Activated naive CD8-positive, alpha-beta T cell treated with anti-CD3 and anti-CD28 coated beads, Interleukin-2, amount 50 U/mL, for 16 hours (primary cell): ENCODE data around the gene SUN5.

Experiments
- DNase-seq: peaks from one replicate; pipeline ENCODE4 v3.0.0-alpha.2; 2020; ENCODE audit warnings: low read depth, low spot score

SUN5 gene

DNA sequence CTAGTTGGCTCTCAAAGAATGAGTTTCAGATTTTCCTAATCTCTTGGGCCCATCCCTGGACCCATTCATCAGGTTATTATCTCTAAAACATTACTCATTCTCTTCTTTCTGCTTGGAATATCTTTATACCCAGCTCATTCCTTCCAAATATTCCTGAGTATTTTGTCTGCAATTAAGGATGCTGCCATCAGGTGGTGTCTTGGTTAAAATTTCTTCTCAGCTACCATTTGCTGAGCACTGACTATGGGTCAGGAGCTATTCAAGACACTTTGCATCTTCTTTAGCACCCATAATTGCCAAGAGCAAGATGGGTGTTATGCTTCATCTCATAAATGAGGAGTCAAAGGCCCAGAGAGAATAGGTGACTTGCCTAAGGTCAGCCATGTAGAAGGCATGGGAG, 8.4 kb downstream of the SUN5 start:
- DNase-seq: no peak

DNA sequence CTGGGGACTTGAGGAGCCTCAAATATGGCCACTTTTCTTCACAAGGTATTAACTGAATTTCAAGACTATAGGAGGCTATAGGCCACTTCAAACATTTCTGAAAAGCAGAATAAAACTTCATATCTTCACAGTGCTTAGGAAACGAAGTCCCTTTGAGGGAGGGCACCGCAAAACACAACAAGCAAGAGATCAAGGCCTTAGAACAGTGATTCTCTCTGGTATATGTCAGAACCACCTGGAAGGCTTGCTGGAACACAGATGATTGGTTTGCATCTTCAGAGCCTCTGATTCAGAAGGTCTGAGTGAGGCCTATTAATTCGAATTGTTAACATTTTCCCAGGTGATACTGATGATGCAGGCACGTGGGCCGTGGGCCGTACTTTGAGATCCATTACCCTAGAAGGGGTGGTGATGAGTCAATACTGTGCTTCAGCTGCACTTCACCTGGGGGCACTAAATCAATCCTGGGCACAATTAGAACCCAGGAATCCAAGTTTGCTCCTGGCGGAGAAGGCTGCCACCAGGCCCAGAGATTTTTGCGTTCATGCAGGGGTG, 10.7 kb downstream of the SUN5 start:
- no peak for DNase-seq

DNA sequence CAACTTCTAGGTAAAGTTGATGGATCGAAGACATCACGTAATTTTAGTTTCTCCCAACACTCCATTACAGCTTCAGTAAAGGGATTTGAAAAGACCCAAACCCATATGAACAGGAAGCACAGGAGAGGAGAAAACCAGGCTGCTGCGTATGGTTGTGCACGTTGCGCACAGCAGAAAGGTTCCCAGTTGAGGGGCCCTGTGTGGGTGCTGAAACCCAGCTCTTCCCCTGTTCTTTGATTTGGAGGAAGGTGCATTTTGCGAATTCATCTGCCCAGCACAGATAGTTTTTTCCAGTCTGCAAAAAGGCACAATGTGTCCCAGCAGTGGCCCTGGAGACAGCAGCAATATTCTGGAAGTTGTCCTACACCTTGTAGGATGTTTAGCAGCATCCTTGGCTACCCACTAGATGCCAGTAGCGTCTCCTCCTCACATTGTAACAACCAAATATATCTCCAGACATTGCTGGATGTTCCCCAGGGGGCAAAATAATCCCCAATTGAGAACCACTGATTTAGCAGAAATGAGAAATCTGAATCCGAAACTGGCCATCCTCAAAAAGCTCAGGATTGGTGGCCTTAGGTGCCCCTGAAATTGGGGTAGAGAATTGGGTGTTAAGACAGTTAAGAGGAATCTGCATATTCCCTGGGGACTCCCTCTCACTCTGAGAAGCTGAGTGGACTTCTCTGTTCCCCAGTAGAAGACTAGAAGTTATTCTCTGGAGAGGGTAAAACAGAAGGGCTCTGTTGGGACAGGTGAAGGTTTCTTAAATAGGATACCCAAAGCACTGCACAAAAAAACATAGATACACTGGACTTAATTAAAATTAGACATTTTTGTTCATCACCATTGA, 12.2 kb downstream of the SUN5 start:
- DNase-seq: no peak

DNA sequence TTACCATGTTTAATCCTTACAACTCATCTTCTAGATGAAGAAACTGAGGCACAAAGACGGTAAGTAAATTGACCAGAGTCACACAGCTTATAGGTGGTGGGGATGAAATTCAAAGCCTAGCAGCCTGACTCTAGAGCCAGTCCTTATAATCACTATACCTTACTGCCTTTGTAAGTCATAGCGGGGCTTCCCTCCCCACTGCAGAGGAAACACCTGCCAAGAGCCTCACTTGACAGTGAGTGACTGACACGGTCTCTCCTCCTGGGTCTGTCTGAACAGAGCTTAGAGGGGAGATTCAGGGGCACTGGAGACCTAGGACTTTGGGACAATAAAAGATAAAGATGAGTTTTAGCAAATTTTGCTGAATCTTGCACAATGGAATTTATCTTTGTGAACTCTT, 12.8 kb downstream of the SUN5 start:
- no peak for DNase-seq

DNA sequence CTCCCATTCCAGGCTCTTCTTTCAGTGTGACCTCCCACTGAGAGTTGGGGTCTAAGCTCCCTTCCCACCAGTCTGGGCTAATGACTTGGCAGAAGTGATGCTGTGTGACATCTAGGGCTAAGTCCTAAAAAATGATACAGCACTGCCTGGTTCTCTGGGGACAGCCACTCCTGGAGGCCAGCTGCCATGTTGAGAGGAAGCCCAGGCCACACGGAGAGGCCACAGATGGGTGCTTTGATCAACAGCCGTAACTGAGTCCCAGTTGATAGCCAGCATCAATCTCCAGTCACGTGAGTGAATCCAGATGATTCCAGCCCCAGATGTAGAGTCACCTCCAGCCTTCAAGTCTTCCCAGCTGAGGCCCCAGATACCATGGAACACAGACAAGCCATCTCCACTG, 13.8 kb downstream of the SUN5 start:
- DNase-seq: no peak

DNA sequence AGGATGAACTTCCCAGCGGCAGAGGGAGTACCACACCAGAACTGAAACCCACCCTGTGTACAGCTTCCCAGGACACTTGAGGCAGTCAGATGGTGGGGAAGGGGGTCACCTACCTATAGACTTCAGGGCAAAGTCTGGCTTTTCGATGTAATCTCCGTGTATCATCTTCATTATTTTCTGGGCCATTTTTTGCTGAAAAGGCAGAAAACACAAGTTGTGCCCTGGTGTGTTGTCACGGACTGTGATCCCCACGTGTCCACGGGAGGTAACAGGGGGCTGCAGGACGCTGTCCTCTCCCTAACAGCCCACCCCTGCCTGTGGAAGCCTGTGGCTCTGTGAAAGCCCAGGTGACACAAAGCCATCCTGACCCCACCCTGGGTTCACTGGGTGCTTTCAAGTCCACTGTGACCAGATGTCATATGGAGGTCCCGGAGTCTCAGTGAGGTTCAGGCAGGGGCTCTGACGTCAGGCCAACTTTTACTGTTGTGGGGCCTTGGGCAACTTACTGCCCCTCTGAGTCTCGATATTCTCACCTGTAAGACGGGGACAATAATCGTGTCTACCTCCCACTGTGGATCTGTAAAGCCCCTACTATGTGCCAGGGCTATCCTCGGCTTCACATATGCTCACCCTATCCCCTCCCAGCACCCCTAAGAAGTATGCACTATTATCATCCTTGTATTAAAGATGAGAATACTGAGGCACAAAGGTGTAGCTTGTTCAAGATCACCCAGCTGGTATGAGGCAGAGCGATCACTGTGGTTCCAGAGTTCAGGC, 14.5 kb downstream of the SUN5 start:
- no peak for DNase-seq

DNA sequence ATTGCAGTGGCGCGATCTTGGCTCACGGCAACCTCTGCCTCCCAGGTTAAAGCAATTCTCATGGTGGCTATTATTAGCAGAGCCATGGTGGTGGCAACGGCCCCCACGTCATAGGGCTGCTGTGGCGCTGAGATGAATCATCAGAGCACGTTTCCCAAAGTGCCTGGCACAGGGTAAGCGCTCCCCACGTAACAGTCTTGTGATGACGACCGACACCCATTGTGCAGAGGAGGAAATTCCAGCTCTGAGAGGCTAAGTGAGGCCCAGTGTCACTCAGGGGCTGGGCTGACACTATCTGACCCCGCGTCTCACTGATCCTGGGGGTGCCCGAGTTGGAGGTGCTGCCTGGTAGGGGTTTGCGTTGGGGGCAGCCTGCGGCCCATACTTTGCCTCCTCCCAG, 16.2 kb downstream of the SUN5 start:
- no peak for DNase-seq

DNA sequence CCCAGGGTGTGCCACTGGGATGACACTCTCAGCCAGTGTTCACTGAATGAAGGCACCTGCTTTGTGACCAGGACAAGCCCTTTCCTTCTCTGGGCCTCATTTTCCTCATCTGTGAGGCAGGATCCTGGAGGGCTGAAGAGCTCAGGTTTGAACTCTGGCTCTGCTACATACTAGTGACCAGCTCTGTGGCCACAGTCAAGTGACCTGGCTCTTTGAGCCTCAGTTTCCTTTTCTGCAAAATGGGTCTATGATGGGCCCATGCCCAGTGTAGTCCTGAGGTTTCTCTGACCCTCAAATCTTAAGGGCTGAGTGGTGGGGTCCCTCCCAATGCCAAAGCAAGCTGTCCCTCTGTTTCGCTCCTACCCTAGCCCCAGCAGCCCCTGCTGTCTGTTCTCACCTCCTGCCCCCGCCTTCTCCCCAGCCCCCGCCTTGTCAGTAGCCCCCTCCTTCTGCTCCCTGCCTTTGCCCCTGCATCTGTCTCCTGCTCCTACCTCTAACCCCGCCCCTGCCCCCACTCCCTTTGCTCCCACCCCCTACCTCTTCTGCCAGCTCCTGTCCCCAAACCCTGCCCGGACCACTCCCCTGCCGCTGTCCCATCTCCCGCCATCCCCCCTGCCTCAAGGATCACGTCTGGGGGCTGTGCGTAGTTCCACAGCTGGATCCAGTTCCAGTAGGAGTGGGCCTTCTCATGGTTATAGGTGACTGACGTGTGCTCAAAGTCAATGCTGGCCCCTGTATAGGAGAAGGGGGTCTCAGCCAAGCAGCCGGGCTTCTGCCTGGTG, 17.0 kb downstream of the SUN5 start:
- DNase-seq: no peak

DNA sequence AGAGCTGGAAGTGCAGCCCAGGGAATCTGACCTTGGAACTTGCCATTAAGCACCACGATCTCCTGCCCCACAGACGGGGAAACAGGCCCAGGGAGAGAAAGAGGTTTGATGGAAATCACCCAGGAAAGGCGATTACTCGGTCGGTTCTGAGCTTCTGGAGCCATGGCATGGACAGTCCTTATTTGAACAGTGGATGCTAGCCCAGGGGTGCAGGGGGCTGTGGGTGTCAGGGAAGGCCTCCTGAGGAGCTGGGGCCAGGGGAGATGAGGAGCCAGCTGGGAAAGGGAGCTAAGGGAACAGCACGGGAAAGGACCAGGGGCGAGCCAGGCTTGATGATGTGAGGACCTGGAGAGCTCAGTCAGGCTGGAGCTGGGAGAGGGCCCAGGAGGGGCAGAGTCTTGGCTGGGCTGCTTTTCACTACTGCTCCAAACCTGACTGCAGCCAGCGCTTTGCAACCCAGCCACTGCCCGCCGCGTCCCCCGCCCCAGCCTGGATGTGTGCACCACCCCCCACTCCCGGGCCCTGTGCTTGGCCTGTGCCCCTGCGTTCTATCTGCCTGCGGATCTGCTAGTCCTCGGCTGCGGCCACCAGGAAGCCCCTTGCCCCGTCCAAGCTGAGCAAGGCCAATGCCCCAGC, 17.8 kb downstream of the SUN5 start:
- DNase-seq: no peak

DNA sequence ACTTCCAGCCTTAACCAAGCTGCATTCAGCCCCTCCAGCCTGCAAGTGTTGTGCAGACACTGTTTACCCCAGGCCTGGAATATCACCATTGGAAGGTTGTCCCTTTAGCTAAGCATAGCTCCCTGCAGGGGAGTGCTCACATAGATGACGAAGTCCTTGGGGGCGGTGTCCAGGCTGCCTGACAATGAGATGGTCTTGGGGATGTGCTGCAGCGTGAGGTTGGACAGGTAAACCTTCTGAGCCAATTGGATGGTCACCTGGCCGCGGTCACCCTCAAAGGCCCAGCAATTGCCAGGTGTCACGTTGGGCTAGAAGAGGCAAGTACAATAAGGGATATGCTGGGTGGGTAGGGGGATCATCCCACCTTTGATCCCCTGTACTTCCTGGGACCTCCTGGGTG, 18.6 kb downstream of the SUN5 start:
- no peak for DNase-seq

DNA sequence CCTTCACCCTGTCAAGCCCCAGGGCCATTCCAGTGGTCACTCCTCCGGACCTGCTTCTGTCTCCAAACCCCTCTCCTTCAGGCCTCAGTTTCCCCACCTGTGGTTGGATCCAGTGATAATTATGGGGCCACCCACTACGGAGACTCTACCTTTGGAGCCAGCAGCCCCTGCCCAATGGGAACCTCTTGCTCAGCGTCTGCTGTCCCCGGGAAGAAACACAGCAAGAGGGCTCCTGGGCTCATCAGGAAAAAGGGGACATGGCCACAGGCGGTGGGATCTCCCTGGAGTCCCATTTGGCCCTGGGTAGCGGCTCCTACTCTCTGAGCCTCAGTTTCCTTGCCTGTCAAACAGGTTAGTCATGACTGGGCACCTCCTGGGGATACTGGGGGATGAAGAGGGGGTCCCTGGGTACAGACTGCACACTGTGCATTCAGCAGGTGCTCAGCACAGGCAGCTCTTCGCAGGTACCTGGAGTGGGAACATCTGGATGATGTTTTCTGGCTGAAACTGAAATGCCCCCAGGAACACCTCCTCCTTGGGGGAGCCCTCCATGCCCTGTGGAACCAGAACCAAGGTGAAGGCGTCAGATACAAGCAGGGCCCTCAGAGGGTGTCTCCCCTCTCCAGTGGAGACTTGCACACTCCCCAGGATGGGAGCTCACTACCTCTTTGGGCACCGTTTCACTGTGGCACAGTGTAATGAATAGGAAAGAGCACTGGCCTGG, 19.4 kb downstream of the SUN5 start:
- DNase-seq: no peak

DNA sequence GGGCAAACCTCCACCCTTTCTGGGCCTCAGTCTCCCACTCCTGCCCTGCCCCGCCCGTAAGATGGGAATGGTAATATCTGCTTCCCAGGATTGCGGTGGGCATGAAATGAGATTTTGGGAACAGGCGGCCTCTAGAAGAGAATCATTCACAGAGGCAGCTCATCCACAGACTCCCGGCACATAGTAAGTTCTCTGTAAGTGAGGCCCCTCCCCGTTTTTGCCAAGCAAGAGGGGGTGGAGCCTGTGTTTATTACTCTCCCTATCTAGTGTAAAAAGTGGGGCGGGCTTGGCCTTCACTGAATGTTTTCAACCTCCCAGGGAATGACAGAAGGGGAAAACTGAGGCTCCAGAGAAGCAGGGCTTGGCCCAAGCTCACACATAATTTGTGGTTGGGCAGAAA, 20.0 kb downstream of the SUN5 start:
- DNase-seq: no peak

DNA sequence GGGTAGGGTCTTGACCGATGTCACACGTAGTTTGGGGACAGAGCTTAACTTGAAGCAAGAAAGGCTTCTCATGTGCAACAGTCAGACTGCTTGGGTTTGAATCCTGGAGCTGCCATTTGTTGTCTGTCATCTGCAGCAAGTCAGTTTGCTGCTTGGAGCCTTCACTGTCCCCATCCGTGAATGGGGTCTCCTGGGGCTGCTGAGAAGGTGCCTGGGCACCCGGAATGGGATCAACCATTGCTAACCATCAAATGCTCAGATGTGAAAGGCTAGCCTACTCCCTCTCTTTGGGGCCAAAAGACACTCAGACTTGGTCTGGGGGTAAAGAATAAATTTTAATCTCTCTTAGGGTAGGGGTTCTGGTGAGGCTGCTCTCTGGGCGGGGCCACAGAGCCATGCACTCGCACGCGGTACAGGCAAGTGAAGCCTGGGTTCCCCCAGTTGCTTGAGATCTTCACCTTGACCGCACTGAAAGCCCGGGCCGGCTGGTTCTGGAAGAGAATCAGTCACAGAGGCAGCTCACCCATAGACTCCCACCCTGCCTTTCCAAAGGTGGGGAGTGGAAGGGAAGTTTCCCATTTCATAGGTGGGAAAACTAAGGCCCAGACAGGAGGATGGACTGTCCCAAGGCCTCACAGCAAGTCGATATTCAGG, 20.6 kb downstream of the SUN5 start:
- DNase-seq: no peak

DNA sequence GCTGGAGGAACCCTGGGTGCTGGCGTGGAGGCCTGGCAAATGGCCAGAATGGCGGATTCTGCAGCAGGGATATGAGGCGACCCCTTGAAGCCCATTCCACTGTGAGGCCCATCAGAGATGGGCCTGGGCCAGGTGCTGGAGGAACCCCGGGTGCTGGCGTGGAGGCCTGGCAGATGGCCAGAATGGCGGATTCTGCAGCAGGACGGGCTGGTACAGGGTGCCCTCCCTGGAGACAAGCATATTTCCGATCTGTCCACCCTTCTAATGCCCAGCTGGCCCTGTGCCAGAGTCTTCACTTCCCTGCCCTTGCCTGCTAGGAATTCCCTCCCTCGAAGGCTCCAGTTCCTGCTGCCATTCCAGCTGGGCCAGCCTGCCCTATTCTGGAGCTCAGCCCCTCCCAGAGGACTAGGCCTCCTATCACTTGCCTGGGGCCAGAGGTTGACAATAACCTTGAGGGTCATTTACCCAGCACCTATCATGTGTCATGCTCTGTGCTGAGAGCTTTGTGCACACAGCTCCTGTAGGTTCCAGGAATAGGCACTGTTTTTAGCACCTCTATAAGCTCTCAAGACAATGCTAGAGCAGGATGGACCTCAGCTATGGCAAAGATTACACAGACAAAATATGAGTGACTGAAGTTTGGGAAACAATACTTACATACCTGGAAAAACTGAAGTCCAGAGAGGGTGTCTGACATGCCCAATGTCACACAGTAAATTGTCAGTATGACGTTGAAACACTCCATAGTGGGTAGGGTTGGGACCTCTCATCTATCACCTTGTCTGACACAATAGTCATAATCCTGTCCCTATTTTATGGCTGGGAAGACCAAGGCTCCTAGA, 21.4 kb downstream of the SUN5 start:
- DNase-seq: no peak

DNA sequence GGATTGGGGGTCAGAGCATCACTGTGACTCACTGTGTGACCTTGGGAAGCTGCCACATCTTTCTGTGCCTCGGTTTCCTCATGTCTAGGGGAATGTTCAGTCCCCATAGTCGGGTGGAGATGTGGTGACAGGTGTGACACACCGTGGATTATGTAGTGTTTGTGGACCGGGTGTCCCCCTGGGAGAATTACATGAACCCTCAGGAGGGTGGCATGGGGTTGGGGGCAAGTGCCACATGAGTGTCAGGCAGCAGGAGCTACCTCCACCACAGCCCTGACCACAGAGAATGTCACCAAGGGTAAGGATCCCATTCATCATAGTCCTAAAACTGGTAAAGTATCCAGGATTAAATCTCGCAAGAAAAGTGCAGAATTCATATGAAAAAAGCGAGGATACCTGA, 23.2 kb downstream of the SUN5 start:
- DNase-seq: no peak

DNA sequence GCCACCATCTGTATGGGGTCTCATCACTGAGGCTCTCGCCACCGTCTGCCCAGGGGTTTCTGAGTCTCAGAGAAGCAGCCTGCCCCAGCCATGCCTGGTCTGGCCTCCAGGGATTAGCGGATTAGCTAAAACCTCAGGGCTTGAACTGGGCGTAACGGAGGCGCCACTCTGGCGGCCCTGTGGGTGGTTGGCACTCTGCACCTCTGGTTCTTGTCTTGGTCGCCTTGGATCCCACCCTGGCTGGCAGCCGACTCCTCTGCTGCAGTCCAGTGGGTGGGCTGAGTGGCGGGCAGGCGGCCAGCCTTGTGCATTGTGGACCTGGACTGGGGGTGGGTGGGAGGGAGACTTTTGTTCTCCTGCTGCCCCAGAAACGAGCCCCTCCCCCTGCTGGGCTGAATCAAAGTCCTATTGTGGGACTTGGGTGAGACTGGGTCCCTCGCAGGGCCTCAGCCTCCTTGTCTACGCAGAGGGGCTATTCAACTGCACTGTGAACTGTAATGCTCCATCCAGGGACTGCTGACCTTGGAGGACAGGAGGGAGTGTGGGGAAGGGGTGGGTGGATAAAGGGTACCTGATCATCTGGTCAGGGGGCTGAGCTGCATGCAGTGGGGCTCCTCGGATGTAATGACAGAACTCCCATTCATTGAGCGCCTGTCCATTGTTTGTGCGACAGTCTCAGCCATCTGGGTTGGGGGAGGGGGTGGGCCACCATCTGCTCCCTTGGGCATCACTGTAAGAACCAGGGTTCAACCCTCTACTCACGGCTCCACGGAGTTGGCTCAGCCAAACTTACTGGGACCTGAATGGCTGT, 23.9 kb downstream of the SUN5 start:
- DNase-seq: no peak

DNA sequence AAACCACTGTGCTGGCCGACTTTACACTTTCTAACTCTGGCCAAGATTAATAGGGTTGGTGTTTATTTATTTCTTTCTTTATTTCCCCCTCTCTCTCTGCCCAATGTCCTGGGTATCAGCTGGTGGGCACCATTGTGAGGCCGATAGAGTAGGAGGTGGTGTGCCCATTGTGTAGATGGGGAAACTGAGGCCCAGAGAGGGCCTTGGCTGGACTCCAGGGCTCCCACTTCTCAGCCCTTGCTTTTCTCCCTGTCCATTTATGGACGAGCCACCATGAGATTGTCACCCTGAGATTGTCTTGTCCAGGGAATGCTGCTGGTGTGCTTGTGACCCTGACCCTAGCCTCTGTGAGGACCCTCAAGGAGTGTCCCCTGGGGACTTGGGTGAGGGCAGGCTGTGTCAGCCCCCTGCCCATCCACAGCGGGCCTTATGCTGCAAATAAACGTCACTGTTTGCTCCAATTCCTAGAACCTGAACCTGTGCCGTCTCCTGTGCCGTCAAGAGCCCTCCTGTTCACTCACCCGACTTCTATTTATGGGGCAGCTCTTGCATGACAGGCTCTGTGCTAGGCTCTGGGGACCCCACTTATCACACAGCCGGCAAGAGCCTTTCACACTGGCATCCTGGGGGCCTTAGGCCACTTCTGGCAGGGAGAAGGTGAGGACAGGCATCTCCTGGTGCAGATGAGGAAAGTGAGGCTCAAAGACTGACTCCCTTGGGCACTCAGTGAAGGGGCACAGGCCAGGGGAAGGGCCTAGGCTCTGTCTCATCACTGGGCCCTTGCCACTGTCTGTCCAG, 24.8 kb downstream of the SUN5 start:
- DNase-seq: no peak

DNA sequence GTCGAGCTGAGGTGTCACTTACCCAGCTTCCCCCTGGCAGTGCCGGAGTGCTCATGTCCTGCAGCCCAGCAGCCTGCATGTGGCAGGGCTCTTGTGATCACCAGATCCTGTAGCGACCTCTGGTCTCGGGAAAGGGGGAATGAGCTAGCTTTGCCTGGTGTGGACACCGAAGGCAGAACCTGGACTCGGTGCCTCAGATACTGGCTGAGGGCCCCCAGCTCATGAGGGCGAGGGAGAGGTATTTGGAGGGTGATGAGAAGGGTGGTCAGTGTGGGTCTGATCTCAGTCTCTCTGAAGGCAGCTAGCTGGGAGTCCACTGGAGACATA, 26.3 kb downstream of the SUN5 start:
- no peak for DNase-seq
